ENCODE measurements around the gene PDS5B. TPM values are rescaled to one million over a fixed set of nuclear protein-coding genes. Genes with fewer than 3 reads are reported as not detected.

PDS5B gene
- total and polyA plus RNA-seq, 2 donors (not counting 1 experiment from before 2014, with no cell fraction given) = 6.6 to 62.9 TPM

- Mint-ChIP-seq H3K9me3 (ENCODE audit: insufficient read depth) (no peaks in the 10 kb centered on the region), H3K27me3 (no peaks in the 10 kb centered on the region), H3K4me3 (no peak overlapping the region), H3K27ac (no peak overlapping the region), H3K4me1 (peaks cover 2% of the 10 kb centered on the region)
- no peak overlapping the region for H2AFZ ChIP-seq (ENCODE audit: insufficient read depth, low read depth, low read length, poor library complexity, severe bottlenecking)
- no peak overlapping the region for H3K9ac ChIP-seq (ENCODE audit: low read length)
- no peak overlapping the region for H3K4me2 ChIP-seq (replicated peaks; ENCODE audit: low read depth, low read length, poor library complexity, severe bottlenecking)
- peaks cover 5% of the 10 kb centered on the region for H3K79me2 ChIP-seq (ENCODE audit: control insufficient read depth, insufficient read depth, low read length)
- ATAC-seq (ENCODE audit: low read depth) (no peak), DNase-seq (no peak)
- no peaks in the 10 kb centered on the region for H3K27me3 ChIP-seq (replicated peaks in 1 of 4; ENCODE audit: control extremely low read depth in 1 of 4, control insufficient read depth in 3 of 4, insufficient read depth in 4 of 4, low read length in 3 of 4)
- no peaks in the 10 kb centered on the region for H3K9me3 ChIP-seq (ENCODE audit: control extremely low read depth in 1 of 3, control insufficient read depth in 2 of 3, insufficient read depth in 1 of 3, low read length in 2 of 3)
- H3K4me3 ChIP-seq (ENCODE audit: control extremely low read depth in 1 of 5, extremely low read depth in 1 of 5, insufficient read depth in 1 of 5, low read depth in 2 of 5, low read length in 4 of 5) = no peak overlapping the region
- CTCF ChIA-PET = no interaction called here
- peaks cover 4% of the 10 kb centered on the region in 2 experiments for H3K36me3 ChIP-seq (replicated peaks in 1 of 2; ENCODE audit: control extremely low read depth in 1 of 2, control insufficient read depth in 1 of 2, extremely low read depth in 1 of 2, insufficient read depth in 2 of 2, low read length in 1 of 2)
- POLR2A ChIA-PET = no interaction called here
- intact Hi-C loops (cut with micrococcal nuclease) = no loop called here
- no peaks in the 10 kb centered on the region for H4K20me1 ChIP-seq (ENCODE audit: control insufficient read depth, insufficient read depth, low read length, poor library complexity, severe bottlenecking)
- TF ChIP-seq EZH2 (IDR thresholded peaks at IDR 0.05; ENCODE audit: borderline replicate concordance, insufficient read depth, low read depth, low read length, poor library complexity, severe bottlenecking) = no peak
- TF ChIP-seq CTCF (IDR thresholded peaks at IDR 0.05) = no peak
- WGBS (ENCODE audit: insufficient coverage) = no CpG with 5 or more reads among the region's 3 CpGs
- H3K4me1 ChIP-seq (ENCODE audit: control insufficient read depth in 2 of 2, insufficient read depth in 2 of 2, low read length in 2 of 2) = no peaks in the 10 kb centered on the region
- no peak overlapping the region for H3K27ac ChIP-seq (ENCODE audit: low read length in 2 of 2)
Measured at GRCh38 chr13:32731074-32731473, 144.8 kb downstream of the PDS5B start.

- no CpG with 5 or more reads among the region's 2 CpGs for WGBS (ENCODE audit: insufficient coverage)
- H3K4me3 Mint-ChIP-seq = no peak overlapping the region
- Histone ChIP-seq H3K4me3 (ENCODE audit: control extremely low read depth in 1 of 5, extremely low read depth in 1 of 5, insufficient read depth in 1 of 5, low read depth in 2 of 5, low read length in 4 of 5) (no peak overlapping the region), H3K4me2 (replicated peaks; ENCODE audit: low read depth, low read length, poor library complexity, severe bottlenecking) (no peak overlapping the region), H3K9ac (ENCODE audit: low read length) (no peak overlapping the region), H3K4me1 (ENCODE audit: control insufficient read depth in 2 of 2, insufficient read depth in 2 of 2, low read length in 2 of 2) (peaks cover 0 to 3% of the 10 kb centered on the region in 2 donors), H3K27me3 (replicated peaks in 1 of 4; ENCODE audit: control extremely low read depth in 1 of 4, control insufficient read depth in 3 of 4, insufficient read depth in 4 of 4, low read length in 3 of 4) (no peaks in the 10 kb centered on the region), H3K36me3 (replicated peaks in 1 of 2; ENCODE audit: control extremely low read depth in 1 of 2, control insufficient read depth in 1 of 2, extremely low read depth in 1 of 2, insufficient read depth in 2 of 2, low read length in 1 of 2) (peaks cover 4% of the 10 kb centered on the region in 2 experiments), H4K20me1 (ENCODE audit: control insufficient read depth, insufficient read depth, low read length, poor library complexity, severe bottlenecking) (no peaks in the 10 kb centered on the region), H2AFZ (ENCODE audit: insufficient read depth, low read depth, low read length, poor library complexity, severe bottlenecking) (no peak overlapping the region), H3K79me2 (ENCODE audit: control insufficient read depth, insufficient read depth, low read length) (peaks cover 5% of the 10 kb centered on the region), H3K27ac (ENCODE audit: low read length in 2 of 2) (no peak overlapping the region), H3K9me3 (ENCODE audit: control extremely low read depth in 1 of 3, control insufficient read depth in 2 of 3, insufficient read depth in 1 of 3, low read length in 2 of 3) (no peaks in the 10 kb centered on the region)
- CTCF ChIA-PET = no interaction called here
- intact Hi-C loops (cut with micrococcal nuclease) = no loop called here
- H3K9me3 Mint-ChIP-seq (ENCODE audit: insufficient read depth) = no peaks in the 10 kb centered on the region
- POLR2A ChIA-PET = no interaction called here
- H3K27me3 Mint-ChIP-seq = no peaks in the 10 kb centered on the region
- DNase-seq (no peak), ATAC-seq (ENCODE audit: low read depth) (no peak)
- no peak for TF ChIP-seq CTCF (IDR thresholded peaks at IDR 0.05)
- TF ChIP-seq EZH2 (IDR thresholded peaks at IDR 0.05; ENCODE audit: borderline replicate concordance, insufficient read depth, low read depth, low read length, poor library complexity, severe bottlenecking) = no peak
- peaks cover 6% of the 10 kb centered on the region for H3K4me1 Mint-ChIP-seq
- no peak overlapping the region for H3K27ac Mint-ChIP-seq
Measured at GRCh38 chr13:32731576-32731975, 145.3 kb downstream of the PDS5B start.

Measured in B cell (primary cell).